VCaP (cell line): ENCODE data around the gene LCORL.

ENCODE experiments used
- H3K27ac ChIP-seq: fragments of 450-650 bp; 2 replicates; pipeline ENCODE4 v1.5.1; 2017
- TF ChIP-seq, protein P1 (sequence below): fragments of 450-650 bp; conservative IDR thresholded peaks from 2 replicates; pipeline ENCODE4 v1.5.1; 2017; ENCODE audit warnings: mild to moderate bottlenecking, moderate library complexity

Gene LCORL

DNA sequence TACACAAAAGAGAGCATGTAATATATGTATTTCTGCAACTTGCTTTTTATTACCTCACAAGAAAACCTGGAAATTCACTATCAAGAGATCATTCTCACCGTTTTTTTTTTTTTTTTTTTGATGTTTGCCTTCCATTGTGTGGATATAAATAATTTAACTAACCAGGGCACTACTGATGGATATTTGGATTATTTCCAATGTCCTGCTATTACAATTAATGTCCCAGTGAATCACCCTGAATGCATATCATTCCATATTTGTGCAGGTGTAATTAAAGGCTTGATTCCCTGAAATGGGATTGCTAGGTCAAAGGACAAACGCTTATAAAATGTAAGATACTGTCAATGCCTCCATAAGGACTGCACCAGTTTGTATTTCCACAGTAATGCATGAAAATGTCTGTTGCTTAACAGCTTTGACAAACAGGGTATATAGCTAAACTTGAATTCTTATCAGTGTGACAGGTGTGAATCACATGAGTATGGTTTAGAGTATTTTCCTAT is 123.0 kb downstream of the LCORL start:
- H3K27ac ChIP-seq, result no peak overlapping the region
- TF ChIP-seq, protein P1, sequence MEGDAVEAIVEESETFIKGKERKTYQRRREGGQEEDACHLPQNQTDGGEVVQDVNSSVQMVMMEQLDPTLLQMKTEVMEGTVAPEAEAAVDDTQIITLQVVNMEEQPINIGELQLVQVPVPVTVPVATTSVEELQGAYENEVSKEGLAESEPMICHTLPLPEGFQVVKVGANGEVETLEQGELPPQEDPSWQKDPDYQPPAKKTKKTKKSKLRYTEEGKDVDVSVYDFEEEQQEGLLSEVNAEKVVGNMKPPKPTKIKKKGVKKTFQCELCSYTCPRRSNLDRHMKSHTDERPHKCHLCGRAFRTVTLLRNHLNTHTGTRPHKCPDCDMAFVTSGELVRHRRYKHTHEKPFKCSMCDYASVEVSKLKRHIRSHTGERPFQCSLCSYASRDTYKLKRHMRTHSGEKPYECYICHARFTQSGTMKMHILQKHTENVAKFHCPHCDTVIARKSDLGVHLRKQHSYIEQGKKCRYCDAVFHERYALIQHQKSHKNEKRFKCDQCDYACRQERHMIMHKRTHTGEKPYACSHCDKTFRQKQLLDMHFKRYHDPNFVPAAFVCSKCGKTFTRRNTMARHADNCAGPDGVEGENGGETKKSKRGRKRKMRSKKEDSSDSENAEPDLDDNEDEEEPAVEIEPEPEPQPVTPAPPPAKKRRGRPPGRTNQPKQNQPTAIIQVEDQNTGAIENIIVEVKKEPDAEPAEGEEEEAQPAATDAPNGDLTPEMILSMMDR, result no peak

DNA sequence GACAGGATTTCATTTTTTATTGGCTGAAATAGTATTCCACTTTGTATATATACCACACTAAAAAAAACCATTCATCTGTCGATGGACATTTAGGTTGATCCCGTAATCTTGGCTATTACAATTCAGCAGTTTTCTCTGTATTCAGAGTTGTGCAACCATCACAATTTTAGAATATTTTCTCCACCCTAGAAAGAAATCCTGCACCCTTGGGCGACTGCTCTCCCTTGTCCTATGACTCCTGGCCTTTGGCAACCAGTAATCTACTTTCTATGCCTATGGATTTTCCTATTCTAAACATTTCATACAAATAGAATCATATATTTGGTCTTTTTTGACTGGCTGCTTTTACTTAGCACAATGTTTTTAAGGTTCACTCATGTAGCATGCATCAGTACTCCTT is 126.1 kb downstream of the LCORL start:
- H3K27ac ChIP-seq, result no peak overlapping the region
- TF ChIP-seq, protein P1, result no peak

DNA sequence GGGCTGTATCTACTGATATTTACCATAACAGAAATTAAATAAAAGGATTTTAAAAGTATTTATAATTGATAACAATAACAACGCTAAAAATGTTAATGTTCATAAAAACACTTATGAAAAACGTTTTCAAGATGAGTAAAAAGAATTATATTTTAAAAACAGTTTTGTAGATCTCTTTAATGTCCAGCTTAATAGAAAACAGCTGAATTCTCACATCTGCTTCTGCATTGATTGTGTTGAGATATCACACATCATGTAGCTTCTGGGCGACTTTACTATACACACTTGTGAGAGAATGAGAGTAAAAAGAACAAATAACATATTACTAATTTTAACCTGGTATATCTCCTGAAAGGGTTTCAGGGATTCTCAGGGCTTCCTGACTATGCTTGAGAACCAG is 127.1 kb downstream of the LCORL start:
- no peak overlapping the region for H3K27ac ChIP-seq

DNA sequence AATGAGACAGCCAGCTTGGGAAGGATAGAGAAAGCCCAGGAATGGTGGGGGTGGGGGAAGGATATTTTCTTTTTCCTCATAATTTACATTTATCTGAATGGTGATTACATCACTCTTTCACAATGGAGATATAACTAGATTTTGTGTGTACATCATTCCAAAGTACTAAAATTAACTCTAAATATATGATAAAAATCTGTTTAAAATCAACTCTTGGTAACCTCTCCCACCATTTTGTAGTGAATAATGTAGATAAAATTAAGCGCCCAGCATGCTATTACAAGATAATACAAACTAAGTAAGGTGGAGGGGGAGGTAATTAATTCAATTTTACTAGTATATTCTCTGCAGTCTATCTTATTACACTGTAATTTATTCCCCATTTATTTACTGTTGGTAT is 131.9 kb downstream of the LCORL start:
- TF ChIP-seq, protein P1, result no peak
- H3K27ac ChIP-seq, result no peak overlapping the region

More for the DNA sequence above, 127.1 kb downstream of the LCORL start:
- TF ChIP-seq, protein P1, result no peak

DNA sequence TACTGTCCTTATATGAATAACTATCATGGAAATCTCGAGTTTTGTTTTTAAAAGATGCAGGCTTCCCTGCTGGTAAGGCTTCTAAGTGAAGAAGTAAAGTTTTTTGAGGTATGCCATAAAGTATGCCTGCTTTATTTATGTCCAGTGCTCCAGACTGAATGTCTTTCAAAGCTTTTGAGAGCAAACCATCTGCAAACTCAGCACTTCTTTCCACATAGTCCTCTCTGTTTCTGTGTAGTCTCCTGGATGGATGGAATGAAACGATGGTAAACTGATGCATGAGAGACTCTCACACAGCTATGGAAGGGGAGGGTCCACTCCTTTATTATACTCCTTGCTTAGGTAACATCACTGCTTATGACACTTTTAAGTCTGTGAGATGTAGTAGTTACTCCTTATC is 137.0 kb downstream of the LCORL start:
- H3K27ac ChIP-seq, result no peak overlapping the region
- TF ChIP-seq, protein P1, result no peak

DNA sequence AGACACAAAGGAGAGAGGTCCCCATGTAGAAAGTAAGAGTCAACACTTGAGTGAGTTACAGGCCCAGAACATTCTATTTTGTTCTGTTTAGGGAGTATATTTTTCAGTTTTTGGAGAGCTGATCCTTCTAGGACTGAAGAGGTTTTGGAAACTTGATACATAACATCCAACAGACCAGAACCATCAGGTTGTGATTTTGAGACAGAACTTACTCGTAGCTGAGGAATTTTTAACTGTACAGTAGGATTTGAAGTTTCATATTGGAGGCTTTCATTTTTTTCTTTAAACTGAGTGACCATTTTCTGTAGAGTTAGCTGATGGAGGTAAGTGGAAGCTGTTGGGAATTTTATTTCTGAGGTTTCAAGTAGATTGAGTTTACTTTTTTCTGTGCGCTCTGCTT is 137.5 kb downstream of the LCORL start:
- TF ChIP-seq, protein P1, result no peak
- no peak overlapping the region for H3K27ac ChIP-seq

DNA sequence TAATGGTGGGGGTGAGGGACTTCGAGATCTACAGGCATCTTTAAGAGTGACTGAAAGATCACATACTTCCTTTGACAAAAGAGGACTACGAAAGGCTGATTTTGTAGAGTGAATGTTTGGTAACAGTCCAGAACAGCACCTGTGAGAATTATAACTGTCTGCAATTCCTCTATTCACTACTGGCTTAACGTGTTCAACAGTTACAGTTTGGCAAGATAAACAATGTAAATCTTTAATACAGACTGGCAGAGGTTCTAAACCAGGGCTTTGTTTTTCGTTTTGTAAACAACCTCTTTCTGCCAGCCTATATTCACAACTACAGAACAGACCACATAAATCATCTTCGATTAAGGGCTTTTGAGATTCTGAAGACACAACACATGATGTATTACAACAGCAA is 143.9 kb downstream of the LCORL start:
- H3K27ac ChIP-seq, result no peak overlapping the region
- TF ChIP-seq, protein P1, result no peak
